Right atrium auricular region (tissue), 2 donors: ENCODE measurements around the gene LYRM9. TPM values are rescaled to one million over a fixed set of nuclear protein-coding genes. Genes with fewer than 3 reads are reported as not detected.
"Not testable (repeated sequence)": the region's sequence is repeated elsewhere in the genome, so short reads cannot be mapped to it uniquely, and the experiment has no call there.

Experiments used
- DNase-seq: peaks from one replicate; pipeline ENCODE4 v3.0.0-alpha.2; 2019; ENCODE audit warnings: low spot score
- H3K27ac ChIP-seq, 2 donors: fragments of 200-600 bp; sonication (generic); 1 replicate in 1 of 2; 2 replicates in 1 of 2; pipeline ENCODE4 v1.5.1; 2016 to 2019
- H3K27me3 ChIP-seq, 2 donors: fragments of 200-600 bp; sonication (generic); one replicate each; pipeline versions ENCODE4 v1.5.1 to v1.6.0; 2017 to 2019
- H3K36me3 ChIP-seq: fragments of 200-600 bp; sonication (generic); one replicate; pipeline ENCODE4 v1.5.1; 2016
- H3K4me1 ChIP-seq, 2 donors: fragments of 200-600 bp; sonication (generic); one replicate each; pipeline versions ENCODE4 v1.5.1 to v1.6.0; 2017 to 2019
- H3K4me3 ChIP-seq, 2 donors: fragments of 200-600 bp; sonication (generic); 1 replicate in 1 of 2; 2 replicates in 1 of 2; pipeline ENCODE4 v1.5.1; 2017 to 2019; ENCODE audit warnings: mild to moderate bottlenecking in 1 of 2, moderate library complexity in 1 of 2
- H3K9me3 ChIP-seq, 2 donors: fragments of 200-600 bp; sonication (generic); one replicate each; pipeline ENCODE4 v1.5.1; 2019
- CTCF ChIP-seq, 2 donors: fragments of 200-600 bp; sonication (generic); IDR thresholded peaks; one replicate each; pipeline ENCODE4 v1.5.1; 2019; ENCODE audit warnings: antibody characterized with exemption in 2 of 2
- total RNA-seq, 2 donors: library from RNA; depleted of rRNA; stranded (reverse); fragments of >200 nt; gene quantifications; one replicate each; pipeline ENCODE4 v1.1.0, GENCODE V29; 2016

The LYRM9 gene
- total RNA-seq, 2 donors from 2014 or later = 13.8 to 19.5 TPM

- DNase-seq = no peak
- Histone ChIP-seq H3K4me3 (no peak overlapping the region), H3K27ac (no peak overlapping the region), H3K27me3 (no peaks in the 10 kb centered on the region), H3K4me1 (no peaks in the 10 kb centered on the region), H3K36me3 (no peaks in the 10 kb centered on the region), H3K9me3 (no peaks in the 10 kb centered on the region)
- no peak for TF ChIP-seq CTCF (IDR thresholded peaks at IDR 0.05)
Observed at GRCh38 chr17:27848931-27849330, 44.2 kb downstream of the LYRM9 start.

GRCh38 chr17:27846808-27847307 is 46.3 kb downstream of the LYRM9 start:
- H3K4me3 ChIP-seq, H3K27me3 ChIP-seq, H3K4me1 ChIP-seq, H3K27ac ChIP-seq, H3K36me3 ChIP-seq, DNase-seq, H3K9me3 ChIP-seq: not testable (repeated sequence)

- H3K9me3 ChIP-seq = no peaks in the 10 kb centered on the region
- no peaks in the 10 kb centered on the region for H3K27me3 ChIP-seq
- H3K4me1 ChIP-seq = no peaks in the 10 kb centered on the region
- no peak overlapping the region for H3K27ac ChIP-seq
- DNase-seq = no peak
- no peak for TF ChIP-seq CTCF (IDR thresholded peaks at IDR 0.05)
- H3K36me3 ChIP-seq = no peaks in the 10 kb centered on the region
- no peak overlapping the region for H3K4me3 ChIP-seq
Observed at GRCh38 chr17:27846042-27846655, 47.0 kb downstream of the LYRM9 start.

GRCh38 chr17:27845264-27846041 is 47.7 kb downstream of the LYRM9 start:
- TF ChIP-seq CTCF (IDR thresholded peaks at IDR 0.05) = no peak

GRCh38 chr17:27840688-27841087 is 52.5 kb downstream of the LYRM9 start:
- no peak overlapping the region for H3K4me3 ChIP-seq
- TF ChIP-seq CTCF (IDR thresholded peaks at IDR 0.05) = no peak
- H3K36me3 ChIP-seq = no peaks in the 10 kb centered on the region
- no peak overlapping the region for H3K27ac ChIP-seq
- no peaks in the 10 kb centered on the region for H3K27me3 ChIP-seq
- no peaks in the 10 kb centered on the region for H3K4me1 ChIP-seq
- H3K9me3 ChIP-seq = no peaks in the 10 kb centered on the region
- DNase-seq = no peak

More at GRCh38 chr17:27845264-27846041, 47.7 kb downstream of the LYRM9 start:
- no peak for DNase-seq
- Histone ChIP-seq H3K4me1 (no peaks in the 10 kb centered on the region), H3K27me3 (no peaks in the 10 kb centered on the region), H3K36me3 (no peaks in the 10 kb centered on the region), H3K27ac (no peak overlapping the region), H3K9me3 (no peaks in the 10 kb centered on the region), H3K4me3 (no peak overlapping the region)

GRCh38 chr17:27840406-27840678 is 52.8 kb downstream of the LYRM9 start:
- H3K9me3 ChIP-seq, H3K4me3 ChIP-seq, H3K27me3 ChIP-seq, H3K4me1 ChIP-seq, H3K27ac ChIP-seq, H3K36me3 ChIP-seq, DNase-seq: not testable (repeated sequence)

- H3K36me3 ChIP-seq, DNase-seq, H3K27me3 ChIP-seq, H3K4me3 ChIP-seq, H3K4me1 ChIP-seq, H3K27ac ChIP-seq, H3K9me3 ChIP-seq: not testable (repeated sequence)
Observed at GRCh38 chr17:27839571-27840405, 53.4 kb downstream of the LYRM9 start.

- H3K4me3 ChIP-seq, H3K27me3 ChIP-seq, H3K9me3 ChIP-seq, H3K36me3 ChIP-seq, H3K27ac ChIP-seq, H3K4me1 ChIP-seq, DNase-seq: not testable (repeated sequence)
Observed at GRCh38 chr17:27838607-27839006, 54.6 kb downstream of the LYRM9 start.

- H3K36me3 ChIP-seq = not testable (repeated sequence)
Observed at GRCh38 chr17:27837769-27838168, 55.4 kb downstream of the LYRM9 start.

More at GRCh38 chr17:27837769-27838168, 55.4 kb downstream of the LYRM9 start:
- not testable (repeated sequence) for H3K9me3 ChIP-seq, DNase-seq, H3K4me1 ChIP-seq, H3K27ac ChIP-seq, H3K27me3 ChIP-seq, H3K4me3 ChIP-seq
